HG02870 (cell line): ENCODE results near the gene CUX1.

Source experiments
- ATAC-seq: cut with Tn5 transposase; IDR thresholded peaks from one replicate; pipeline ENCODE4 v1.9.1; 2021; ENCODE audit warnings: mild to moderate bottlenecking, moderate library complexity; ENCODE audit not compliant: unreplicated experiment

Gene CUX1

GRCh38 chr7:101934618-101935017 lies 117.2 kb downstream of the CUX1 start:
- ATAC-seq, result no peak

DNA sequence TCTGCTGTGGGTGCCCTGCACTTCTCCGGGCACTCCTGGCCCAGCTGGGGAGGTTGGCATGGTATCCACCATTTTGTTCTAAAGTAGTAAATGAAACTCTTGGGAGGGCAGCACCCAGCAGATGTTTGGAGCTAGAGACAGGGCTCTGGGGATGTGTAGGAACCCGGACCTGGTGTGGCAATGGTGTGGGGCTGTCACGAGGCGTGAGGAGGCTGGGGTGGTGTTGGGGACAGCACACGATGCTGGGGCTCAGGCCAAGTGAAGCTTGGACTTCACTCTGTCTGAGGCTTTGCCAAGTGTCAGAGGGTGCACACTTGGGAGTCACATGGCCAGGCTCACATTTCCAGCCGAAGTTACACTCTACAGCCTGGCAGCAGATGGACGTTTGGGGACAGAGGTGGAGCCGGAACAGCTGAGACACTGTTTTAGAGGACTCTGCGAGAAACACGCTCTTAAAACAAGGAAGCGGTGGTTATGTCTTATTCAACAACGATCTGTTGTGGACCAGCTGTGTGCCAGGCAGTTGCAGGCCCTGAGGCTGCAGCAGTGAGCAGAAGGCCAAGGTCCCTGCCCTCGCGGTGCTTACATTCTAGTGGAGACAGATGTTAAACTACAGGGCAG lies 118.2 kb downstream of the CUX1 start:
- no peak for ATAC-seq

- ATAC-seq, result no peak
Observed at GRCh38 chr7:101936223-101936610, 118.8 kb downstream of the CUX1 start.

DNA sequence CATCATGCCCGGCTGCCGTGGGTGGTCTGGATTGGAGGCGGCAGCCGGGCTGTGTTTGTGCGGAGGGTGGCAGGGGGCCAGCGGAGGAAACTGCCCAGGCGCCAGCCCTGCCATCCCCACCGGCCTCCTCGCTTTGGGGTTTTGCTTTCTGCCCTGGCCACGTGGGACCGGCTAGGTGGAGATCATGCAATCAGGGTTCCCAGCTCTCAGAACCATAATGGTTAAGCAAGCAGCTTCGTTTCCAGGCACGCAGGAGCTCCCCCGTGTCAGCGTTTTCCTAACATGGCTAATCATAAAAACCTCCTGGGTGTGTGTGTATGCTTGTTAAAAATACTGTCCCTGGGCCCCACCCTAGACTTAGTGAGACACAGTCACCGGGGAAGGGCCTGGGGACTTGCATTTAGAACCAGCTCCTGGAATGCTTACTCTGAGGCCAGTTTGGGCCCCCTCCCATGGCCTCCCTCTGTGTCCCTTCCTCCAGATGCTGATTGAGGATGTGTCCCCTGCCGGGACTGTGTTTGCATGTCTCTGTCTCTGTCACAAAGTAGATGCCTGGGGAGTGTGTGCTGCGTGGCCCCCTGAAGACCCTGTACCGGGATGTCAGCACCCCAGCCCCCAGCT lies 119.3 kb downstream of the CUX1 start:
- ATAC-seq, result no peak

- ATAC-seq, result no peak
Observed at GRCh38 chr7:101937717-101938514, 120.5 kb downstream of the CUX1 start.

DNA sequence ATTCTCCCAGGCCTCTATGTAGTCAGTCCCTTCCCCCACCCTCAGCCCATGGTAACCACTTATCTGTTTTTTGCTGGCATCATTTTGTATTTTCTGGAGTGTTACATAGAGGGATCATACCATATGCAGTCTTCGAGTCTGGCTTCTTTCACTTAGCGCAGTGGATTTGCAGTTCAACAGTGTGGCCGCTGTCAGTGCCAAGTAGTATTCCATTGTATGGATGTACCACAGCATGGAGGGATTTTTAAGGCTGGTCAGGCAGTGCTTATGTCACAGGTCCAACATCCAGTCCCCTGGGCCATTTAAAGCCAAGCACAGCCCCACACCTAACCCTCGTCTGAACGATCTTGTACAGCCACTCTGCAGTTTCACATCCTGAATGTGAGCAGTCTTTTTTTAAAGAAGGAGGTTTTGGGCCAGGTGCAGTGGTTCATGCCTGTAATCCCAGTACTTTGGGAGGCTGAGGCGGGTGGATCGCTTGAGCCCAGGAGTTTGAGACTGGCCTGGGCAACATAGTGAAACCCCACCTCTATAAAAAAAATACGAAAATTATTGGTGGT lies 121.8 kb downstream of the CUX1 start:
- ATAC-seq, result no peak

DNA sequence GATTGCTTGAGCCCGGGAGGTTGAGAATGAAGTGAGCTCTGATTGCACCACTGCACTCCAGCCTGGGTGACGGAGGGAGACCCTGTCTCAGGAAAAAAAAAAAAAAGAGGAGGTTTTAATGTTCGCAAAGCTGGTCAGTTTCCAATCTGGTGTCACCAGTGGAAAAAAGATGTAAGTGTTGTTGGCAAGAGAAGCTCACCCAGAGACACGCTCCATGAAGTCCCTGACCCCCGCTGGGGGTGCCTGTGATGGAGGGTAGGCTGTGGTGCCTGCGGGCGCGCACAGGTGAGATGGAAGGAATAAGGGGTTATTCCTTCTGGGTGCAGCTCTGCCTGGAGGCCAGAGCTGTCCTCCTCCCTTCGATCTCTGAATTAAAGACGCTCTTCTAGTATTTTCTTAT lies 122.7 kb downstream of the CUX1 start:
- ATAC-seq, result no peak

DNA sequence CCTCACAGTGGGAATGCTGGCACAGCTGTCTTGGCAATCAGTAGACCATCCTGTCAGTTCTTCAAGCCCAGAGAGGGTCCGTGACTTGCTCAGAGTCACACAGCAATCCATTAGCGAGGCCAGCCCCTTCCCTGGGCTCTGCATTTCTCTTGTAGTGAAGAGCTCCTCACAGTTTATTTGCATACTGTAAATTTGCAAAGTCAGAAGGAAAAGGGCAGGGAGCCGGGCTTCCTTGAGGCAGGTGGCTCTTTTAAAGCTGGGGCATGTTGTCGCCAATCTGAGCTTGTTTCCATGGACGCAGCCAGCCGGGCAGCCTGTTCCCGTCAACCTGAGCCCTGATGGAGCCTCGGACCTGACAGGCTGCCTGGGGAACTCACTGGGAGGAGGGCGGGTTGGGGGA lies 123.4 kb downstream of the CUX1 start:
- no peak for ATAC-seq

GRCh38 chr7:101941481-101942383 lies 124.3 kb downstream of the CUX1 start:
- no peak for ATAC-seq

DNA sequence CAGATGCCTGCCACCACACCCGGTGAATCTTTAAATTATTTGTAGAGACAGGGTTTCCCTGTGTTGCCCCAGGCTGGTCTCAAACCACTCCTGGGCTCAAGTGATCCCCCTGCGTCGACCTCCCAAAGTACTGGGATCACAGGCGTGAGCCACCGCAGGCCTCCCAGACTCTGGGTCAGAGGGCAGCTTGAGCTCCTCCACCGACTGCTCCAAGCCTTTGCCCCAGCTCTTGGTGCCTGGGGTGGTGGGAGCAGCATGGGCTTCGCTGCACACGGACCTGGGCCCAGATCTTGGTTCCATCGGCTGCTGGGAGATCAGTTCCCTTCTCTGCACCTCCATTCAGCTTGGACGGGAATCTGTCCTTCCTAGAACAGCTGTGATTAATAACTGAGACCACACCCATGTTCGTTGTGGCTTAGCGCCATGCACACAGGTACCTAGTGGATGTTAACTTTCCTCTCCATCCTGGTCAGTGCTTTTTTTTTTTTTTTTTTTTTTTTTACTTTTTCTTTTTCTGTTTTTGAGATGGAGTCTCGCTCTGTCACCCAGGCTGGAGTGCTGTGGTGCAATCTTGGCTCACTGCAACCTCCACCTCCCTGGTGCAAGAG lies 125.3 kb downstream of the CUX1 start:
- no peak for ATAC-seq

DNA sequence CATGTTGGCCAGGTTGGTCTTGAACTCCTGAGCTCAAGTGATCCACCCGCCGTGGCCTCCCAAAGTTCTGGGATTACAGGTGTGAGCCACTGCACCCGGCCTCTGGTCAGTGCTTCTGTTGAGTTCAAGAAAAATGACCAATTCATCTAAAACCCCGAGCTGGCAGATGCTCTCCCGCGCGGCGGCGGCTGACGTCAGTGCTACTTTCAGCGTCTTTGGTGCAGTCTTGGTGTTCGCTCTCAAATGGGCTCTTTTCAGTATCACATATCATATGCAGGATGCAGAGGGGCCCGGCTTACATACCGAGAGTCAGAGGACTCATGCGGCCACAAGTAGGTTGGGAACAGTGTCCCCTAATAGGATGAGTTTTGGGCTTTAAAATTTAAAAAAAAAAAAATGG lies 125.9 kb downstream of the CUX1 start:
- no peak for ATAC-seq

DNA sequence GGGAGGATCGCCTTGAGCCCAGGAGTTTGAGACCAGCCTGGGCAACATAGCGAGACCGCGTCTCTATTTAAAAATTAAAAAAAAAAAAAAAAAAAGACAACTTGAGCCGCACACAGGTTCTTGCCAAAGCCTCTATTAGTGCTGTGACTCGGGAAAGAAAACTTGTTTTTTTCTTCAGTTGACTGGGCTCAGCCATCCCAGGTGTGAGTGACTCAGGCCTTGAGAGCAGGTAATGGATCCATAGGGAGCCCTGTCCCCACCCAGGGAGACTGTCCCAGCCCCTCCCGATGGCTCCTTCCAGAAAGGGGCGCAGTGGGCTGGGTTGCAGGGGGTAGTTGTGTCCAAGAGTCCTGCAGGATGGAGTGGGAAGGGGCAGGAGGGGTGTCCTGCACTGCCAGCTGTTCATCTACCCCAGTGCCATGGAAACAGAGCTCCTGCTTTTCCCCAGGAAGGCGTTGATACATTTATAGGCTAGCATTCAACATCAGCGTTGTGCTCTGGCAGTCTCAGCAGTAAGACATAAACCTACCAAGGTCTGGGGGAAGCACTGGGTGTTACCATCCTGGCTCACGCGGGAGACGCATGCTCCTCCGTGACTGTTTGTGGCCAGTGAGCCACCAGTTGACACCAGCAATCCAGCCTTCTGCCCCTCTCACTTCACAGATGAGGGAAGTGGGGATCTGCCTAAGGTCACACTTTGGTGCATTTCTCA lies 126.6 kb downstream of the CUX1 start:
- no peak for ATAC-seq

GRCh38 chr7:101944611-101945010 lies 127.2 kb downstream of the CUX1 start:
- no peak for ATAC-seq

GRCh38 chr7:101945034-101945758 lies 127.8 kb downstream of the CUX1 start:
- ATAC-seq, result no peak

DNA sequence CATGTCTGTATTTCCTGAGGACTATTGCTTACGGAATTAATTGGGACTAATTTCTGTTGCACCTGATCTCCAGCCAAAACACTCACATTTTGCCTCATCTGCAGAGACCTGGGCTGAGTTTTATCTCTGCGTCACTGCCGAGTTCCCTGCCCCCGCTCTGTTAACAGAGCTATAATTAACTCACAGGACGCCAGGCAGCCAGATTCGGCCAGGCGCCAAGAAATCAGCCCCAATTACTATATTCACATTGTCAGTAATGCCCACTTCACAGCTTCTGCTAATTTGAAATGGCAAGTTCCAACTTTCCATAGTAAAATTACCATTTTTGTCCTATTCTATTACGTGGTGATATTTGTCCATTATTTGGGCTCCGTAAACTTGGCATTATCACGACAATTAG lies 130.5 kb downstream of the CUX1 start:
- ATAC-seq, result no peak

DNA sequence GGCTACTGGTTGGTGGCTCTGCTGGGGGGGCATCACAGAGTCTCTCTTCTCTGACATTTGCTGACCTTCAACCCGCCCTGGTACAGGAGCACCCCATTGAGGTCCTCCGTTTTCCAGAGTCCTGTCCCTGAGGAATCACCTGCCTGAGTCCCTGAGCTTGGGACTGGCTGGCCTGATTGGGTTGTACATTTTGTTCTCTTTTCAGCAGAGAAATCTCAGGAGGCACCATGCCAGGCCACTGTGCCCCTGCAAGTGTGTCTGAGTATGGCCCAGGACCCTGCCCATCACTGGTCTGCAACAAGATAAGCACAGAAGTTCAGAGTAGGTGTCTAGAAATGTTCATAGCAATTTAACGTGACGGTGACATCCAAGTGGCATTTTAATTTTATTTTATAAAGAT lies 131.2 kb downstream of the CUX1 start:
- no peak for ATAC-seq

GRCh38 chr7:101950450-101951119 lies 133.2 kb downstream of the CUX1 start:
- no peak for ATAC-seq

DNA sequence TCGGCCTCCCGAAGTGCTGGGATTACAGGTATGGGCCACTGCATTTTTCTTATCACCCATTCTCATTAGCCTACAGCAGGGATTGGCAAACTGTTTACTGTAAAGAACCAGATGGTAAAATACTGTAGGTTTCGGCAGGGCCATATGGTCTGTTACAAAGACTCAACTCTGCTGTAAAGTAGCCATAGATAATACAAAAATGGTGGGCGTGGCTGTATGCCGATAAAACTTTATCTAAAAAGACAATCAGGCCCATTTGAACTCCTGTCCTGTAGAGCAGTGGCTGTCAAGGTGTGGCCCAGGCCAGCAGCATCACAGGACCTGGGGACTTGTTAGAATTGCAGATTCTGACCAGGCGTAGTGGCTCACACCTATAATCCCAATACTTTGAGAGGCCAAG lies 134.3 kb downstream of the CUX1 start:
- no peak for ATAC-seq
